GM12878 (cell line): ENCODE results near the gene PRPF6. TPM values are rescaled to one million over a fixed set of nuclear protein-coding genes. Genes with fewer than 3 reads are reported as not detected.

ENCODE experiments used
- ATAC-seq: fragments of 200-7000 bp; cut with Tn5 transposase; 3 replicates; pipeline ENCODE4 v1.9.1; 2020; ENCODE audit warnings: mild to moderate bottlenecking, moderate library complexity
- BruUV-seq: library from RNA; stranded (reverse); fragments of 400-500 nt; replicated peaks from 2 replicates; lab custom pipeline; 2021; lab: Mats Ljungman, UMichigan
- CTCF ChIA-PET: fragments of 300-600 bp; sonication (Branson Sonifier 250); formaldehyde crosslinking; extraction: SDS; loops from one replicate; lab custom pipeline; 2021; ENCODE audit warnings: inconsistent platforms; lab: Yijun Ruan, JAX
- POLR2A ChIA-PET: fragments of 350-600 bp; formaldehyde crosslinking; extraction: SDS; loops from one replicate; lab custom pipeline; 2021; ENCODE audit warnings: inconsistent platforms; lab: Charles Lee
- RAD21 ChIA-PET: fragments of 300-600 bp; sonication (Branson Sonifier 250); formaldehyde crosslinking; loops from one replicate; lab custom pipeline; 2023; ENCODE audit warnings: antibody characterized with exemption; ENCODE audit not compliant: unreplicated experiment; lab: Charles Lee
- SMC1A ChIA-PET: fragments of 300-600 bp; sonication (Branson Sonifier 250); formaldehyde crosslinking; loops from one replicate; lab custom pipeline; 2023; ENCODE audit not compliant: unreplicated experiment, uncharacterized antibody; lab: Charles Lee
- DNase-seq: peaks from one replicate; pipeline ENCODE4 v3.0.0-alpha.2; 2011; ENCODE audit warnings: low read depth, low spot score
- FAIRE-seq: peaks from 3 replicates; lab custom pipeline; 2011; peaks lifted over from hg19 to GRCh38; lab: Jason Lieb, UNC
- H2AFZ ChIP-seq: 2 replicates; pipeline ENCODE4 v1.6.0; 2011; ENCODE audit warnings: low read depth, low read length, control low read depth; ENCODE audit not compliant: control insufficient read depth
- H3K27ac ChIP-seq: 2 replicates; pipeline ENCODE4 v1.5.1; 2011; ENCODE audit warnings: control low read depth; ENCODE audit not compliant: control insufficient read depth, insufficient read depth
- H3K27me3 ChIP-seq, 2 experiments: replicated peaks in 1 of 2; 2 replicates each; pipeline versions ENCODE4 v1.6.0 to v1.6.1; 2011; ENCODE audit warnings: low read length in 1 of 2; ENCODE audit not compliant: control insufficient read depth in 2 of 2, insufficient read depth in 2 of 2
- H3K36me3 ChIP-seq, 2 experiments: 2 replicates each; pipeline ENCODE4 v1.5.1; 2011; ENCODE audit warnings: low read length in 1 of 2; ENCODE audit not compliant: control insufficient read depth in 2 of 2, insufficient read depth in 2 of 2
- H3K4me1 ChIP-seq: 2 replicates; pipeline ENCODE4 v1.6.1; 2011; ENCODE audit warnings: mild to moderate bottlenecking, low read length, moderate library complexity, mixed read lengths; ENCODE audit not compliant: control insufficient read depth, insufficient read depth
- H3K4me2 ChIP-seq: 2 replicates; pipeline ENCODE4 v1.6.0; 2011; ENCODE audit warnings: control low read depth; ENCODE audit not compliant: control insufficient read depth, insufficient read depth
- H3K4me3 ChIP-seq: fragments of 200-600 bp; sonication (generic); 2 replicates; pipeline ENCODE4 v1.5.1; 2016
- H3K79me2 ChIP-seq: 2 replicates; pipeline ENCODE4 v1.6.0; 2011; ENCODE audit warnings: low read length; ENCODE audit not compliant: control insufficient read depth, insufficient read depth
- H3K9ac ChIP-seq: 2 replicates; pipeline ENCODE4 v1.8.0; 2011; ENCODE audit warnings: low read length, control low read depth, mixed read lengths; ENCODE audit not compliant: control insufficient read depth, insufficient read depth
- H3K9me3 ChIP-seq: replicated peaks from 3 replicates; pipeline ENCODE4 v1.5.1; 2011; ENCODE audit warnings: mild to moderate bottlenecking, low read length; ENCODE audit not compliant: control insufficient read depth, insufficient read depth
- H4K20me1 ChIP-seq: 2 replicates; pipeline ENCODE4 v1.6.0; 2011; ENCODE audit not compliant: control insufficient read depth, insufficient read depth
- GATAD2B ChIP-seq: fragments of 450-650 bp; conservative IDR thresholded peaks from 2 replicates; pipeline ENCODE4 v1.6.1; 2017; ENCODE audit warnings: low read depth, mild to moderate bottlenecking, moderate library complexity
- MEF2B ChIP-seq: fragments of 450-650 bp; IDR thresholded peaks from 2 replicates; pipeline ENCODE4 v1.6.1; 2018; ENCODE audit warnings: mild to moderate bottlenecking, moderate library complexity; ENCODE audit not compliant: partially characterized antibody, poor library complexity, severe bottlenecking
- MLLT1 ChIP-seq: fragments of 450-650 bp; IDR thresholded peaks from 2 replicates; pipeline ENCODE4 v1.6.1; 2016; ENCODE audit warnings: mild to moderate bottlenecking
- NKRF ChIP-seq: fragments of 450-650 bp; conservative IDR thresholded peaks from 2 replicates; pipeline ENCODE4 v1.6.1; 2017; ENCODE audit warnings: mild to moderate bottlenecking, moderate library complexity
- PAX5 ChIP-seq: IDR thresholded peaks from 2 replicates; pipeline ENCODE4 v1.6.1; 2011; ENCODE audit warnings: low read depth, low read length, borderline replicate concordance
- WGBS: methylation state at CpG from one replicate; pipeline ENCODE4 v1.1.6; 2016; ENCODE audit warnings: low lambda C conversion rate; ENCODE audit not compliant: insufficient replicate concordance, insufficient coverage; ENCODE audit errors: missing lambda C conversion rate; 5-methylcytosine and 5-hydroxymethylcytosine counted together
- in situ Hi-C: fragments of 300-500 bp; cut with MboI; formaldehyde crosslinking; loops from 9 replicates; pipeline ENCODE4 v1.14.3; 2018; ENCODE audit warnings: mixed read lengths
- intact Hi-C: fragments of 100-400 bp; cut with micrococcal nuclease; formaldehyde crosslinking; loops from one replicate; pipeline ENCODE4 v1.14.2; 2022; ENCODE audit not compliant: unreplicated experiment
- polyA plus RNA-seq, 11 experiments: library from polyadenylated mRNA; depleted of rRNA in 4 of 11; unstranded in 6 of 11; stranded (reverse) in 5 of 11; fragments of >200 nt; fragmentation: Nextera tagmentation in 4 of 11; fragmentation: Illumina TruSeq in 1 of 11; extraction: Ambion mirVana in 4 of 11; extraction: Trizol in 1 of 11; gene quantifications; 1 replicate in 1 of 11; 2 replicates in 10 of 11; pipeline versions ENCODE4 v1.2.1 to v1.2.3, GENCODE V29; 2011 to 2016; ENCODE audit warnings: inconsistent platforms in 2 of 11, missing spikeins in 2 of 11, low read depth in 1 of 11
- total RNA-seq, 4 experiments: library from RNA; depleted of rRNA in 3 of 4; stranded (reverse); fragments of >200 nt in 3 of 4; fragmentation: Illumina TruSeq in 1 of 4; extraction: Trizol in 1 of 4; gene quantifications; 2 replicates each; pipeline versions ENCODE4 v1.2.1 to v1.2.3, GENCODE V29; 2013 to 2021

PRPF6 gene
- total and polyA plus RNA-seq, 10 of the 15 experiments (the other 5 are each of a cell fraction or from before 2014, with no cell fraction given), result 5.0 to 102 (median 71.3) TPM

GRCh38 chr20:64074963-64075362 lies 94.0 kb downstream of the PRPF6 start:
- WGBS, result over 99% methylated on average over 8 of the region's 8 CpGs
- Histone ChIP-seq H4K20me1 (no peaks in the 10 kb centered on the region), H3K27me3 (no peaks in the 10 kb centered on the region), H3K9me3 (no peaks in the 10 kb centered on the region), H2AFZ (no peak overlapping the region), H3K27ac (no peak overlapping the region), H3K4me1 (peaks cover 15% of the 10 kb centered on the region; the same call in 1 of the 2 replicates), H3K79me2 (peaks cover 30% of the 10 kb centered on the region), H3K36me3 (peaks cover 3 to 22% of the 10 kb centered on the region in 2 experiments), H3K4me2 (no peak overlapping the region), H3K9ac (no peak overlapping the region), H3K4me3 (no peak overlapping the region)
- POLR2A ChIA-PET, result interaction anchor here (1.3 kb wide), 1 partner anchor 35 kb away, joined by 3 read pairs; no protein-coding TSS in a partner anchor
- BruUV-seq, result no TSS peak
- TF ChIP-seq MLLT1 (peak; percentile 45; the same call in 1 of the 2 replicates), NKRF (no peak), PAX5 (no peak), MEF2B (peak; percentile 69), GATAD2B (peak; percentile 64; the same call in 1 of the 2 replicates)
- SMC1A ChIA-PET, result no interaction called here
- CTCF ChIA-PET, result interaction anchor here (0.8 to 0.9 kb wide), 2 partner anchors 10 to 34 kb away, joined by 3 to 4 read pairs; no protein-coding TSS in a partner anchor
- no peak for DNase-seq
- intact Hi-C loops (no loop called here), in situ Hi-C loops (no loop called here)
- FAIRE-seq, result no peak
- no peak for ATAC-seq
- RAD21 ChIA-PET, result interaction anchor here (0.6 kb wide), 1 partner anchor 62 kb away, joined by 4 read pairs; no protein-coding TSS in a partner anchor
